ENCODE measurements around the gene FZD7.

FZD7 gene

DNA sequence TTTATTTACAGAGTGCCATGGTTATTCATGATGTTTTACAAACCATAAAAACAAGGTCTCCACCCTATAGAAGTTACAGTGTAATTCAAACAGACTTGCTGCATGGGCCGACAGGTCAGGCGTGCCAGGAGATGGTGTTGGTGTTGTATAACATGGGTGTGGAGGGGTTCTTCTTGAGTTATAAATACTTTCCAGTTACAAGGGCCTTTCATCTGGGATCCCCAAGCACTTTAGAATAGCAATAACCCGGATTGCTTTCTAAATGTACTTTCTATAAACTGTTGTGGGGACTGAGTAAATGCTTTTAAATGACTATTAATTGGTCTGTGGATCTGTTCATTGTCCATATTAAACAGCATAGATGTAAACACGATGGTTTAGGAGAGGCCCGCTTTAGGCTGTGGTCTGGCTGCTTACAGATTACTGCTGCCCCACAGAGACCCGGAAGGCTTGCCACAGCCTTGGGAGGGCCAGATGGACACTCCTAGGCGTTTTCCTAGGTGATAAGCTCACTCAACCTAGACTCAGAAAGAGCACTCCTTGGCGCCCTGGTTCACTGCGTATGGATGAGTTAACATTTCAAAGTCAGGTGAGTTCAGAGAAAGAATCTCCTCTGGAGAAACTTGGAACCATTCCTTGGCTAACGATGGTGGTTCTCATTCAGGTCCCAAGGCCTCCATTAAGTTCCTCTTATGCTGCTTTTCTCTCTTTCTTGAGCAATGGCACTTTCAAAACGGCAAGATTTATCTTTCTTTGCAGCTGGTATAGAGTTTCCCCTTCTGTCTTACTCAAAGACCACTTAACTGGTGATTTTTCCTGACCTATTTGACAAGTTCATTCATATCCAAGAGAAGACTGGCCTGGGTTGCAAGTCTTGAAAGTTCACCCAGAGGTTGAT, 35.8 kb downstream of the FZD7 start:
- DNase-seq = no peak

DNA sequence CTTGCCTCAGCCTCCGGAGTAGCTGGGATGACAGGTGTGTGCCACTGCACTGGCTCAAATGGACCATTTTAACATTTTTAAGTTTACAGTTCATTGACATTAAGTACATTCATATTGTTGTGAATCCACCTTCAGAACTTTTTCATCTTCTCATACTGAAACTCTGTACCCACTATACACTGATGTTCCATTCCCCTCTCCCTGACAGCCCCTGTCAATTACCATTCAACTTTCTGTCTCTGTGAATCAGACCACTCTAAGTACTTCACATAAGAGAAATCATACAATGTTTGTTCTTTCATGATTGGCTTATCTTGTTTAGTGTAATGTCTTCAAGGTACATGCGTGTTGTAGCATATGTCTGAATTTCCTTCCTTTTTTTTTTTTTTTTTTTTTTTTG, 37.5 kb downstream of the FZD7 start:
- no peak for DNase-seq

DNA sequence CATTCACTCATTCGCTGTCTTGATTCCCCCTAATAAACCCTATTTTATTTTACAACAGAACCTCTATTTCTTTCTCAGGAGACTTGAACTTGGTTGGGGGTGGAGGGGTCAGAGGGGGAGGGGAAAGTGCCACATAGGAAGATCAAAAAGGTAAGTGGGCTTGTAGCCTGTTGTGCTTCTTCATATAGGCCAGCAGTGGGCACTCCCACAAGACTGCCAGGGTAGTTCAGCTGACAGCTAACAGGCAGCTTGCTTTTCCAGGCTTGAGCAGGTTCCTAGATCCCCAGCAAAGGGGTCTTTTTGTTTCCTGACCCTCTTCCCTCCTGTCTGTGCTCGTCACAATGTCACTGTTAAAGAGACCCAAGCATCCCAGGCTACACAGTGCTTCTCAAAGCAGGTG, 38.6 kb downstream of the FZD7 start:
- no peak for DNase-seq

DNA sequence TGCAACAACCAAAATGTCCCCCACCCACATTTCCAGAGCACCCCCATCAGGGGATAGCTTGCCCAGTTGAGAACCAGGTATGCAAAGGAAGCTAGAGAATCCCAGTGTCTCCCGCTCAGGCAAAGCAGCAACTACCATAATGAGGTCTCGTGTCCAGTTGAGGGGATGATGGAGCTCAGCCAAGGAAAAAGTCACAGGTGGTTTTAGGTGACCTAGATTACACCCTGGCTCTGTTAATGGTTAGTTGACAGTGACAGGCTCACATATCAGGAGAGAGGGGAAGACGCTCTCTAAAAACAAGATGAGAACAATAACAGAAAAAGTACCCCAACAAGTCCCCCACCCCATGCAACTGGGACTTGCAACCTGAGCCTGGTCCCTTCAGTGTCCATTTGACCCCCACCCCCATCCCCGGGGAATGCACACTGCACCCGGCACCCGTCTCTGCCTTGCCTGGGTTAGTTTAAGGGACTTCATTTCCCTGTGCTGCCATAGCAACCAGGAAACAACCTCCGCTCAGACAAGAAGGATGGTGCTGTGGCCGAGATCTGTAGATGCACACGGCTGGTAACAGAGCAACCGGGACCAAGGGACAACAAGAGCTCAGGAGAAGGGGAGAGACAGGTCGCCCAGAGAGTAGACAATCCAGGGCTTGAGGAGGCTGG, 39.2 kb downstream of the FZD7 start, which contains the start of gene KIAA2012:
KIAA2012 (plus strand) TSS at position 519 of the 665 bp plus-strand sequence. CDS start 373 bp downstream, outside the sequence.
- DNase-seq = no peak

DNA sequence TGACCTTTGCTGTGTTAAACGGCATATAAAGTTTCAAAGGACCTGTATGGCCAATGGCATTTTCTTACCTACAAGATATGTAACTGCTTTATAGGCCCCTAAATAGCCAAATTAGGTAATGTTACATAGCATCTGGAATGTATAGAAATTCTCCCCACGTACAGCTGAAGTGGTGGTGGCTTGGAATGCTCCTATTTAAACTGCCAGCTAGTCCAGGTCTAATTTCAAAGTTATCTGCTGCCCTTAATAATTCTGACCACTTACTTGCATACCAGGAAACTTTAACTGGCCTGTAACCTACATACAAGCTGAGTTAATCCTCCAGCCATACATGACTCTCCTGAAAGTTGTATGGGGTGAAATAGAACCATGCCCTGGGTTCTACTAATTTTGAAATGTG, 40.7 kb downstream of the FZD7 start:
- DNase-seq = no peak

DNA sequence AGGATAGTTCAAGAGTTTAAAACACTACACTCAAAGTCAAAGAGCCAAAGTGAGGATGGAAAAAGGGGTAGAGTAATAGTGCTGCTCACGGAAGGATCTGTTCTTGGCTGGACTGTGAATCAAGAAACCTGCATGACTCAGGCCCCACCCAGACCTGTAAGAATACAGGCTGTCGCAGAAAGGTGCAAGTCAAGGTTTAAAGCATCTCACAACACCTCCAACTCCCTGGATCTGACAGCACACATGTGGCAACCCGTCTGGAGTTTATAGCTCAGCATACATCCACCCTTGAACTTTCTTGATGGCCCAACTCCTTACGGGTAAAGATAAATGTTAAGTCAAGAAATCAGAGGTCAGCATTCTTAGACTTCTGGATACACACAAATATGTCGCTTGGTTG, 45.7 kb downstream of the FZD7 start:
- no peak for DNase-seq

DNA sequence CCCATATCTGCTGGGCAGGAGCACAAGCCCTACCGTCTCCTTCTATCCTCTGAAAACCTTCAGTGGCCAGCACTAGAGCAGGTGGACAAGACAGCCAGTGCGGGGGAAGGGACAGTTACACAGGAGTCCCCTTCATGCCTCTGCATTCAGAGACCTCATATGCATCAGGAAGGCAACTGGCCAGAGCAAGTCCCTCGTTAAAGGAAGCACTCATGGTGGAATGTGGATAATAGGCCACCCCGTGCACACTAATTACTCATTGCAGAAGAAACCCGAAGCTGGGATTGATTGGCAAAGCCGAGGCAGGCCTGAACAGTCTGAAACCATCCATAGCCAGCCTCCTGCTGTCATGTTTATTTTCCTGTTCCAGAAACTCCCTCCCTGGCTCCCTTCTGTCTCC, 50.6 kb downstream of the FZD7 start:
- no peak for DNase-seq
